Measurements from ENCODE around the gene TAF4. TPM values are rescaled to one million over a fixed set of nuclear protein-coding genes. Genes with fewer than 3 reads are reported as not detected.

The TAF4 gene
- total RNA-seq, 1 donor from 2014 or later: 9.6 TPM

DNA sequence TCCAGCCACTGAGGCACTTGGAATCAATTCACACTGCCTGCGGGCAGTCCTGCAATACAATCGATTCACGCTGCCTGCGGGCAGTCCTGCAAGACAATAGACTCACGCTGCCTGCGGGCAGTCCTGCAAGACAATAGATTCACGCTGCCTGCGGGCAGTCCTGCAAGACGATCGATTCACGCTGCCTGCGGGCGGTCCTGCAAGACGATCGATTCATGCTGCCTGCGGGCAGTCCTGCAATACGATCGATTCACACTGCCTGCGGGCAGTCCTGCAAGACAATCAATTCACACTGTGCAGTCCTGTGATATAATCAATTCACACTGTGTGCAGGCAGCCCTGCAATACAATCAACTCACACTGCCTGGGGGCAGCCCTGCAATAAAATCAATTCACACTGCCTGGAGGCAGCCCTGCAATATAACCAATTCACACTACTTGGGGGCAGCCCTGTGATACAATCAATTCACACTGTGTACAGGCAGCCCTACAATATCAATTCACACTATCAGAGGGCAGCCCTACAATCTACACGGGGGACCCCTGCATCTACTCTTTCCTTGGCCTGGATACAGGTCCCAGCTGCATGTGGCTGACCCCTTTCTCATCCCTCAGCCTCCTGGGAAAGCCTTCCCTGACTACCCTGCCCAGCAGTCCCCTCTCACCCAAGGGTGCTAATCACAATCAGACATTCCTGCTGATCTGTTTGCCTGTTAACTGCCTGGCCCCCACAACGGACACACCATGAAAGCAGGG is 10.4 kb downstream of the TAF4 start:
- H3K27ac ChIP-seq: no peak overlapping the region
- no peak for DNase-seq (ENCODE audit: extremely low spot score in 2 of 2)
- peaks cover 37% of the 10 kb centered on the region for H3K4me1 ChIP-seq
- no peaks in the 10 kb centered on the region for H3K9me3 ChIP-seq
- H3K36me3 ChIP-seq: no peaks in the 10 kb centered on the region
- H3K4me3 ChIP-seq: no peak overlapping the region
- TF ChIP-seq POLR2AphosphoS5 (IDR thresholded peaks at IDR 0.05; ENCODE audit: insufficient read depth in 1 of 2, low read depth in 1 of 2) (no peak), POLR2A (IDR thresholded peaks at IDR 0.05) (no peak), CTCF (IDR thresholded peaks at IDR 0.05) (no peak)
- no peaks in the 10 kb centered on the region for H3K27me3 ChIP-seq
- intact Hi-C loops (cut with DNase I): no loop called here

DNA sequence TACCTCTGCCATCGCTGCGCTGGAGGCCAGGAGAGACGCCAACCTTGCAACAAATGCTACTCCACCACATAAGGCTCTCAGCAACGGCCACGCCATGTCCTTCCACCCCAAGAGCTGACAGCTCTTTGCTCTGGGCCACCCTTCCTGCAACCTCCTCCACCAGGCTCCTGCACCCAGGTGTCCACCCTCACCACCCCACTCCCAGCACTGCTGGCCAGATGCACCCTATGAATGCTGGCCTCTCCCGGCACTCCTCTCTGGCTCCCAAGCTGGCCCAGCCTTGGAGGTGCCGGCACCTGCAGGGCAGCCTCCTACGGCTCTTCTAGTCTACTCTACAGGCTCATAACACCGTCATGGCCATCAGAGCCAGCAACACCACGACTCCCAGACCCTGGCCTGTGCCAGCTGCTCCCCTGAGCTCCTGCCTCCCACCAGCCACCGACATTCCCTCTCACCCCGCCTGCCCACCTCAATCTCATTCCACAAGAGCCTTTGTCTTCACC is 11.2 kb downstream of the TAF4 start:
- H3K36me3 ChIP-seq: no peaks in the 10 kb centered on the region
- DNase-seq (ENCODE audit: extremely low spot score in 2 of 2): no peak
- TF ChIP-seq POLR2AphosphoS5 (IDR thresholded peaks at IDR 0.05; ENCODE audit: insufficient read depth in 1 of 2, low read depth in 1 of 2): no peak
- TF ChIP-seq CTCF (IDR thresholded peaks at IDR 0.05): no peak
- TF ChIP-seq POLR2A (IDR thresholded peaks at IDR 0.05): no peak
- H3K4me3 ChIP-seq: no peak overlapping the region
- H3K4me1 ChIP-seq: peaks cover 33% of the 10 kb centered on the region
- H3K27me3 ChIP-seq: no peaks in the 10 kb centered on the region
- intact Hi-C loops (cut with DNase I): no loop called here
- no peaks in the 10 kb centered on the region for H3K9me3 ChIP-seq
- H3K27ac ChIP-seq: no peak overlapping the region

GRCh38 chr20:62053465-62054196 is 12.1 kb downstream of the TAF4 start:
- Histone ChIP-seq H3K27ac (no peak overlapping the region), H3K4me1 (peaks cover 33% of the 10 kb centered on the region), H3K27me3 (no peaks in the 10 kb centered on the region), H3K36me3 (no peaks in the 10 kb centered on the region), H3K4me3 (no peak overlapping the region), H3K9me3 (no peaks in the 10 kb centered on the region)
- TF ChIP-seq POLR2A (IDR thresholded peaks at IDR 0.05) (no peak), CTCF (IDR thresholded peaks at IDR 0.05) (no peak), POLR2AphosphoS5 (IDR thresholded peaks at IDR 0.05; ENCODE audit: insufficient read depth in 1 of 2, low read depth in 1 of 2) (no peak)
- intact Hi-C loops (cut with DNase I): no loop called here
- DNase-seq (ENCODE audit: extremely low spot score in 2 of 2): no peak

DNA sequence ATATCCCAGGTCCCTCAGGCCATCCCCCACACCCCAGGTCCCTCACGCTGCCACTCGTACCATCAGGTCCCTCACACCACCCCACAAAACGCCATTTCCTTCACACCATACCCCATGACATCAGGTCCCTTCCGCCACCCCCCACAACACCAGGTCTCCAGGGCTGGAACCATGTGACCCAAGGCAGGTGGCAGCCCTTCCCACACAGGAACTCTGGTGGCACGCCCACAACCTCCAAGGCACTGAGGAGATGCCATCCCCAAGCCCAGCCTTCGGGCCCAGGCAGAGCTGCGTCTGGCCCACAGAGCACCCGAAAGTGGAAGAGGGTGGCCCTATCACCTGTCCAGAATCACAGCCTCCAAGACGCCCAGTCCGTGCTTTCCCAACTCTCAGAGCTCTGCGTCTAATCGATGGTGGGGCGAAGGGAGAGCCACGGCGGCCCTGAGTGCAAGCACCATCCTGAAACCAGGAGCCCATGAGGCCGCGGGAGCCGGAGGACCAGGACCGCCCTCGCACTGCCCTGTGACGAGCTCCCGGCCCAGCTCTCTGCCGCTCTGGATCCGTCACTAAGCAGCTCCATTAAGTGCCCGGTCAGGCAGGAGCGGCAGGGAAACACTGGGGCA is 12.7 kb downstream of the TAF4 start:
- no peak for DNase-seq (ENCODE audit: extremely low spot score in 2 of 2)
- H3K36me3 ChIP-seq: no peaks in the 10 kb centered on the region
- H3K27ac ChIP-seq: no peak overlapping the region
- H3K4me3 ChIP-seq: no peak overlapping the region
- no peaks in the 10 kb centered on the region for H3K27me3 ChIP-seq
- H3K4me1 ChIP-seq: peaks cover 33% of the 10 kb centered on the region
- no peaks in the 10 kb centered on the region for H3K9me3 ChIP-seq
- no peak for TF ChIP-seq POLR2AphosphoS5 (IDR thresholded peaks at IDR 0.05; ENCODE audit: insufficient read depth in 1 of 2, low read depth in 1 of 2)
- no peak for TF ChIP-seq POLR2A (IDR thresholded peaks at IDR 0.05)
- TF ChIP-seq CTCF (IDR thresholded peaks at IDR 0.05): no peak
- intact Hi-C loops (cut with DNase I): no loop called here

All from vagina (tissue), 2 donors.